MCF 10A (cell line): ENCODE measurements around the gene PDGFB. TPM values are rescaled to one million over a fixed set of nuclear protein-coding genes. Genes with fewer than 3 reads are reported as not detected.

ENCODE experiments used
- BruUV-seq: library from RNA; stranded (reverse); fragments of 400-500 nt; replicated peaks from 2 replicates; lab custom pipeline; 2021; lab: Mats Ljungman, UMichigan
- CTCF ChIA-PET: fragments of 300-600 bp; sonication (Branson Sonifier 250); formaldehyde crosslinking; extraction: SDS; loops from one replicate; lab custom pipeline; 2021; ENCODE audit warnings: antibody characterized with exemption, inconsistent platforms; lab: Yijun Ruan, JAX
- POLR2A ChIA-PET: fragments of 300-600, 350-650 bp; sonication (Branson Sonifier 250); formaldehyde crosslinking; extraction: SDS; loops from one replicate; lab custom pipeline; 2020; ENCODE audit warnings: antibody characterized with exemption, inconsistent platforms; lab: Yijun Ruan, JAX
- DNase-seq: peaks from one replicate; pipeline ENCODE4 v3.0.0-alpha.2; 2018; ENCODE audit not compliant: unreplicated experiment
- H3K27ac Mint-ChIP-seq: one replicate; pipeline ENCODE4 v1.8.0; 2022; ENCODE audit warnings: mild to moderate bottlenecking, low read depth, mixed read lengths; ENCODE audit not compliant: unreplicated experiment
- H3K27me3 Mint-ChIP-seq: one replicate; pipeline ENCODE4 v1.8.0; 2022; ENCODE audit warnings: mixed read lengths; ENCODE audit not compliant: insufficient read depth, unreplicated experiment
- H3K36me3 Mint-ChIP-seq: one replicate; pipeline ENCODE4 v1.8.0; 2022; ENCODE audit warnings: mild to moderate bottlenecking, moderate library complexity, mixed read lengths; ENCODE audit not compliant: insufficient read depth, unreplicated experiment
- H3K4me1 Mint-ChIP-seq: one replicate; pipeline ENCODE4 v1.8.0; 2022; ENCODE audit warnings: mixed read lengths; ENCODE audit not compliant: insufficient read depth, unreplicated experiment
- H3K4me3 Mint-ChIP-seq: one replicate; pipeline ENCODE4 v1.8.0; 2022; ENCODE audit warnings: mild to moderate bottlenecking, moderate library complexity, mixed read lengths; ENCODE audit not compliant: unreplicated experiment
- H3K9me3 Mint-ChIP-seq: one replicate; pipeline ENCODE4 v1.8.0; 2022; ENCODE audit warnings: mixed read lengths; ENCODE audit not compliant: unreplicated experiment
- CTCF ChIP-seq: fragments of 200-600 bp; IDR thresholded peaks from one replicate; pipeline ENCODE4 v1.8.0; 2022; ENCODE audit warnings: antibody characterized with exemption, mild to moderate bottlenecking; ENCODE audit not compliant: unreplicated experiment
- intact Hi-C: fragments of 100-400 bp; cut with micrococcal nuclease; formaldehyde crosslinking; loops from 2 replicates; pipeline ENCODE4 v1.14.1; 2022
- total RNA-seq: library from RNA; stranded (reverse); gene quantifications from 2 replicates; pipeline ENCODE4 v1.2.3, GENCODE V29; 2022

The PDGFB gene
- total RNA-seq, 1 experiment from 2014 or later = 0.37 TPM

GRCh38 chr22:39275814-39276439, 31.1 kb upstream of the PDGFB start:
- H3K4me3 Mint-ChIP-seq = no peak overlapping the region
- no peaks in the 10 kb centered on the region for H3K27me3 Mint-ChIP-seq
- intact Hi-C loops = no loop called here
- CTCF ChIA-PET = no interaction called here
- POLR2A ChIA-PET = no interaction called here
- peaks cover 7% of the 10 kb centered on the region for H3K4me1 Mint-ChIP-seq
- H3K36me3 Mint-ChIP-seq = no peaks in the 10 kb centered on the region
- no peaks in the 10 kb centered on the region for H3K9me3 Mint-ChIP-seq
- BruUV-seq = no TSS peak
- no peak for DNase-seq
- H3K27ac Mint-ChIP-seq = no peak overlapping the region
- TF ChIP-seq CTCF = no peak

DNA sequence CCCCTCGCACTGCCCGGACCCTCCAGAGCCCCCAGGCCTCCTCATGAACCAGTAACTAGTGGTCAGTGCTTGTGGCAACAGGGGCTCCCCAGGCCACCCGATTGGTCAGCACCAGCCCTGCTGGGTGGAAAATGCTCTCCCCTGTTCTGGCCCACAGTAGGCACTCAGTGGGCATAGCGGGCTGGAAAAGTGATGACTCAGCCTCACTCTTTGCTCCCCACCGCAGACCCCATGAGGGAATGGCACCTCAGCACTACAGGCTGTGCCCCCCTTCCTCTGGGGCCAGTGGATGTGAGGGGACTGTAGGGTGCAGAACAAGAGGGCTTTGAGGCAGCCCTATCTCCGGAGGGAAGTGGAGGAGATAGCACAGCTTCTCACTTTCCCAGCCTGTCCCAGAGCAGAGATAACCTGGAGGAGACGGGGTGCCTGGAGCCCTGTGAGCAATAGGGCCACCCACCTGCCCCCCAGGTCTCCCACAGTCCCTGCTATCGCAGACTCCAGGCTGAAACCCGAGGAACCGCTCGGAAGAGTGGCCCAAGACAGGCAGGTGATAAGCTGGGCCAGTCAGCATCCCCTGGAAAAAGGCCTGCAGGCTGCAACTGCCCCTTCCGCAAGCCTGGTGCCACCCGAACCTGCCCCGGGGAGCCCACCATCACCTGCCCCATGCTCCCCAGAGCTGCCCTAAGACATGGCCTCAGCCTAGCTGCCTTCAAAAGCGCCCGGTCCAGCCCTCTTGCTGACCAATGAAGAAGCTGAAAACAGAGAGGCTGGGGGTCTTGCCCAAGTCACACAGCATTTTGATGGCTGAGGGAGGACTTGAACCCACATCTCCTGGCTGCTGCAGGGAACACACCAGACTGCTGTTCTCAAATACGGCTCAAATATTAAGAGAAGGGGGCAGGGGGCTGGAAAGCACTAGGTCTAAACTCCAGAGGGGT, 29.4 kb upstream of the PDGFB start:
- Mint-ChIP-seq H3K9me3 (no peaks in the 10 kb centered on the region), H3K36me3 (no peaks in the 10 kb centered on the region), H3K4me3 (no peak overlapping the region), H3K27me3 (no peaks in the 10 kb centered on the region), H3K4me1 (peaks cover 7% of the 10 kb centered on the region), H3K27ac (no peak overlapping the region)
- ChIA-PET POLR2A (no interaction called here), CTCF (interaction anchor here (0.7 kb wide), 1 partner anchor 24 kb away, joined by 3 read pairs; no protein-coding TSS in a partner anchor)
- no peak for TF ChIP-seq CTCF
- no TSS peak for BruUV-seq
- intact Hi-C loops = no loop called here
- DNase-seq = no peak

DNA sequence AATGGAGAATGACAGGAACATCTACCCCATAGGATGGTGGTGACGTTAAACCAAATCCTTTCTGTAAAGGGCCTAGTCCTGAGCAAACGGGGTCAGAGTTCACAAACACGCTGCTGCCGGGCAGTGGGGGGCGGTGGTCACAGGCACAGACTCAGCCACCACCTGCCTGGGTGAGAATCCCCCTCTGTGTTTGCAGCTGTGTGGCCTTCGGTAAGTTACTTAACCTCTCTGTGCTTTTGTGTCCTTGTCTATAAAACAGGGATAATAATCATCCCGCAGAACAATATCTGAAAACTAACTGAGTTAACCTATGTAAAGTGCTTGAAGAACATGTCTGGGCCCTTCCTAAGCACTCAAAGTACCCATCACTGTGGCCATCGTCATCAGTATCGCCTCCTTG, 26.0 kb upstream of the PDGFB start:
- Mint-ChIP-seq H3K36me3 (no peaks in the 10 kb centered on the region), H3K27ac (no peak overlapping the region), H3K4me3 (no peak overlapping the region), H3K4me1 (peaks cover 7% of the 10 kb centered on the region), H3K9me3 (no peaks in the 10 kb centered on the region), H3K27me3 (no peaks in the 10 kb centered on the region)
- intact Hi-C loops = no loop called here
- no peak for DNase-seq
- TF ChIP-seq CTCF = no peak
- POLR2A ChIA-PET = no interaction called here
- BruUV-seq = no TSS peak
- CTCF ChIA-PET = no interaction called here

DNA sequence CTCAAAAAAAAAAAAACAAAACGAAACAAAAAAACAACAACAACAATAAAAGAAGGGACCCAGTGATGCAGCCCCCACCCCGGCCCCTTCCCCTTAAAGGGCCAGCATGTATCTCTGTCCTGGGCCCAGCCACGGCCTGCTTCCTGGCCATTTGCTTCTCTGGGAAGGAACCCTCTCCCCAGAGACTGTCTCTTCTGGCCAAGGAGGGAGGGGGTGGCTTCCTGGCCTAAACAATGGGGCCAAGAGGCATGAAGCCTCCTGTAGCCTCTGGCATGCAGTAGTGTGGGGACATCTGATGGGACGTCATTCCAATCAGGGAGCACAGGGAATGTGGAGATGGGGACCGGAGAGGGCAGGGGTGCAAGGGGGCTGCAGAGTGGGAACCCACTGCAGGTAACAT, 25.5 kb upstream of the PDGFB start:
- Mint-ChIP-seq H3K36me3 (no peaks in the 10 kb centered on the region), H3K9me3 (no peaks in the 10 kb centered on the region), H3K4me3 (no peak overlapping the region), H3K27me3 (no peaks in the 10 kb centered on the region), H3K27ac (no peak overlapping the region), H3K4me1 (peaks cover 7% of the 10 kb centered on the region)
- no peak for DNase-seq
- ChIA-PET POLR2A (no interaction called here), CTCF (no interaction called here)
- no peak for TF ChIP-seq CTCF
- intact Hi-C loops = no loop called here
- no TSS peak for BruUV-seq
